K562 (cell line): ENCODE data around the gene LSR. TPM values are rescaled to one million over a fixed set of nuclear protein-coding genes. Genes with fewer than 3 reads are reported as not detected.

ENCODE experiments used
- ATF2 ChIP-seq: sonication (generic); formaldehyde crosslinking; IDR thresholded peaks from 2 replicates; pipeline ENCODE4 v1.8.1; 2022; ENCODE audit warnings: missing genetic modification reagents
- BCOR ChIP-seq: fragments of 450-650 bp; IDR thresholded peaks from 2 replicates; pipeline ENCODE4 v1.6.1; 2016
- CBX2 ChIP-seq: fragments of 200-600 bp; sonication (generic); IDR thresholded peaks from one replicate; pipeline ENCODE4 v1.6.1; 2012; ENCODE audit warnings: mild to moderate bottlenecking, low read length, inconsistent platforms; ENCODE audit not compliant: insufficient read depth, poor library complexity, severe bottlenecking
- CHD4 ChIP-seq: fragments of 200-600 bp; sonication (generic); IDR thresholded peaks from 3 replicates; pipeline ENCODE4 v1.6.1; 2012; ENCODE audit warnings: low read depth, mild to moderate bottlenecking, mixed read lengths, low read length, inconsistent platforms; ENCODE audit not compliant: insufficient read depth, insufficient replicate concordance, poor library complexity, severe bottlenecking
- ESRRA ChIP-seq: fragments of 450-650 bp; IDR thresholded peaks from 2 replicates; pipeline ENCODE4 v1.6.1; 2014; ENCODE audit warnings: low read depth, mild to moderate bottlenecking, moderate library complexity, borderline replicate concordance
- FOXP1 ChIP-seq: sonication (generic); formaldehyde crosslinking; IDR thresholded peaks from 2 replicates; pipeline ENCODE4 v1.8.0; 2022; ENCODE audit warnings: mild to moderate bottlenecking, missing genetic modification reagents
- GABPB1 ChIP-seq: sonication (generic); formaldehyde crosslinking; IDR thresholded peaks from 2 replicates; pipeline ENCODE4 v1.8.0; 2022; ENCODE audit warnings: mild to moderate bottlenecking, missing genetic modification reagents
- KHSRP ChIP-seq: fragments of 450-650 bp; IDR thresholded peaks from 2 replicates; pipeline ENCODE4 v1.6.1; 2017
- KLF13 ChIP-seq: fragments of 450-650 bp; IDR thresholded peaks from 2 replicates; pipeline ENCODE4 v1.6.1; 2016; ENCODE audit warnings: missing genetic modification characterization, low read depth, mild to moderate bottlenecking, missing compliant biosample characterization, moderate library complexity, borderline replicate concordance
- NCOA6 ChIP-seq: fragments of 450-650 bp; IDR thresholded peaks from 2 replicates; pipeline ENCODE4 v1.6.1; 2017; ENCODE audit warnings: mild to moderate bottlenecking
- NFIC ChIP-seq: fragments of 450-650 bp; IDR thresholded peaks from 2 replicates; pipeline ENCODE4 v1.6.1; 2017; ENCODE audit warnings: mild to moderate bottlenecking, inconsistent platforms
- NONO ChIP-seq, 2 experiments: fragments of 200-400 bp in 1 of 2; fragments of 450-650 bp in 1 of 2; formaldehyde crosslinking in 1 of 2; IDR thresholded peaks; 2 replicates each; pipeline ENCODE4 v1.6.1; 2017; ENCODE audit warnings: low read depth in 2 of 2, mild to moderate bottlenecking in 2 of 2, moderate library complexity in 2 of 2, low read length in 1 of 2
- PML ChIP-seq: IDR thresholded peaks from 2 replicates; pipeline ENCODE4 v1.6.1; 2012; ENCODE audit warnings: low read length, inconsistent platforms
- POLR2B ChIP-seq: fragments of 450-650 bp; IDR thresholded peaks from 2 replicates; pipeline ENCODE4 v1.6.1; 2018; ENCODE audit warnings: low read depth; ENCODE audit not compliant: partially characterized antibody
- SLC30A9 ChIP-seq: fragments of 250-450 bp; sonication (Bioruptor Pico); IDR thresholded peaks from 2 replicates; pipeline ENCODE4 v1.8.0; 2022; ENCODE audit warnings: mild to moderate bottlenecking, moderate library complexity
- SMAD1 ChIP-seq: fragments of 150-350 bp; IDR thresholded peaks from 2 replicates; pipeline ENCODE4 v1.6.1; 2014; ENCODE audit warnings: low read length, low read depth; ENCODE audit not compliant: partially characterized antibody
- SREBF2 ChIP-seq: sonication (generic); formaldehyde crosslinking; IDR thresholded peaks from 2 replicates; pipeline ENCODE4 v1.4.0; 2020; ENCODE audit warnings: mild to moderate bottlenecking, missing genetic modification reagents
- SRSF1 ChIP-seq: fragments of 200-400 bp; formaldehyde crosslinking; IDR thresholded peaks from 2 replicates; pipeline ENCODE4 v1.6.1; 2017; ENCODE audit warnings: mild to moderate bottlenecking, low read depth, low read length, moderate library complexity
- TFAP4 ChIP-seq: sonication (generic); formaldehyde crosslinking; IDR thresholded peaks from 2 replicates; pipeline ENCODE4 v1.8.0; 2022; ENCODE audit warnings: missing genetic modification reagents, mild to moderate bottlenecking, moderate library complexity, borderline replicate concordance
- VEZF1 ChIP-seq: fragments of 200-800 bp; sonication (Bioruptor generic); IDR thresholded peaks from 2 replicates; pipeline ENCODE4 v1.6.1; 2017; ENCODE audit warnings: missing genetic modification characterization, missing compliant biosample characterization
- YY1 ChIP-seq, 3 experiments: IDR thresholded peaks; 2 replicates each; pipeline ENCODE4 v1.6.1; 2011; ENCODE audit warnings: low read length in 2 of 3, mild to moderate bottlenecking in 2 of 3, moderate library complexity in 2 of 3, borderline replicate concordance in 1 of 3, control low read depth in 1 of 3, low read depth in 1 of 3; ENCODE audit not compliant: insufficient read depth in 3 of 3, insufficient replicate concordance in 2 of 3, control insufficient read depth in 1 of 3, insufficient read length in 1 of 3; ENCODE audit errors: extremely low read depth in 1 of 3
- ZNF134 ChIP-seq: fragments of 250-450 bp; sonication (Bioruptor Pico); conservative IDR thresholded peaks from 2 replicates; pipeline ENCODE4 v1.4.0; 2020
- ZNF217 ChIP-seq: sonication (generic); formaldehyde crosslinking; IDR thresholded peaks from 2 replicates; pipeline ENCODE4 v1.8.0; 2022; ENCODE audit warnings: mild to moderate bottlenecking, missing genetic modification reagents
- ZNF57 ChIP-seq: fragments of 450-650 bp; formaldehyde crosslinking; IDR thresholded peaks from 2 replicates; pipeline ENCODE4 v1.4.0; 2020; ENCODE audit warnings: mild to moderate bottlenecking, moderate library complexity
- ZNF644 ChIP-seq: fragments of 200-800 bp; sonication (Bioruptor generic); IDR thresholded peaks from 2 replicates; pipeline ENCODE4 v1.6.1; 2016; ENCODE audit warnings: low read depth, missing genetic modification characterization, missing compliant biosample characterization
- polyA plus RNA-seq, 8 experiments: library from polyadenylated mRNA; depleted of rRNA in 4 of 8; stranded (reverse) in 5 of 8; unstranded in 3 of 8; fragments of >200 nt; fragmentation: Nextera tagmentation in 2 of 8; fragmentation: Illumina TruSeq in 1 of 8; extraction: Ambion mirVana in 2 of 8; extraction: Trizol in 1 of 8; gene quantifications; 2 replicates each; pipeline versions ENCODE4 v1.2.1 to v1.2.3, GENCODE V29; 2011 to 2014; ENCODE audit warnings: inconsistent platforms in 1 of 8, missing spikeins in 1 of 8
- total RNA-seq, 7 experiments: library from RNA; depleted of rRNA in 6 of 7; stranded (reverse); fragments of >200 nt in 6 of 7; fragmentation: Illumina TruSeq in 2 of 7; extraction: Trizol in 2 of 7; gene quantifications; 2 replicates each; pipeline versions ENCODE4 v1.2.1 to v1.2.3, GENCODE V29; 2011 to 2021; ENCODE audit warnings: low replicate concordance in 1 of 7

The LSR gene
- total and polyA plus RNA-seq, 9 of the 15 experiments (the other 6 are each of a cell fraction or from before 2014, with no cell fraction given), result 0.44 to 87.9 (median 28.0) TPM

- TF ChIP-seq ZNF134 (CRISPR knock-in tag), result no peak; the same call in 1 of the 2 replicates
- TF ChIP-seq KHSRP, result peak; percentile 26; the same call in 1 of the 2 replicates
- TF ChIP-seq YY1 (IDR thresholded peaks at IDR 0.05; ENCODE audit: borderline replicate concordance in 1 of 3, control insufficient read depth in 1 of 3, extremely low read depth in 1 of 3, insufficient read depth in 3 of 3, insufficient read length in 1 of 3, insufficient replicate concordance in 2 of 3, low read depth in 1 of 3, low read length in 2 of 3), result peak; percentile 39 to 91 (median 75)
- no peak for TF ChIP-seq ATF2
- peak; percentile 94 for TF ChIP-seq PML
- TF ChIP-seq FOXP1 (CRISPR knock-in tag), result no peak
- peak; percentile 92 for TF ChIP-seq ZNF644
- no peak for TF ChIP-seq KLF13
- no peak for TF ChIP-seq ZNF57 (CRISPR knock-in tag)
- TF ChIP-seq ZNF217, result no peak
- TF ChIP-seq TFAP4 (CRISPR knock-in tag), result peak; percentile 40; the same call in 1 of the 2 replicates
- peak; percentile 2 for TF ChIP-seq CHD4
- peak; percentile 76 for TF ChIP-seq VEZF1
- peak; percentile 91 for TF ChIP-seq NFIC
- TF ChIP-seq SREBF2, result no peak
- no peak for TF ChIP-seq CBX2
- TF ChIP-seq NCOA6, result no peak
- peak; percentile 88 for TF ChIP-seq ESRRA
- TF ChIP-seq BCOR, result peak; percentile 59; the same call in 1 of the 2 replicates
- peak; percentile 26 for TF ChIP-seq POLR2B
- TF ChIP-seq SRSF1, result no peak
- peak; percentile 50; the same call in 1 of the 2 replicates for TF ChIP-seq GABPB1 (CRISPR knock-in tag)
- no peak for TF ChIP-seq SMAD1
- TF ChIP-seq NONO (IDR thresholded peaks at IDR 0.05; ENCODE audit: low read depth in 2 of 2, low read length in 1 of 2), result peak in 1 of 2 experiments; percentile 17; a peak in 1 of 4 replicates
- TF ChIP-seq SLC30A9, result no peak
Measured at GRCh38 chr19:35220315-35220921, 28.4 kb upstream of the LSR start (continued).
